ENCODE results near the gene SLC10A3. TPM values are rescaled to one million over a fixed set of nuclear protein-coding genes. Genes with fewer than 3 reads are reported as not detected.

Gene SLC10A3
- total RNA-seq, 8 experiments from 2014 or later: 5.2 to 20.3 (median 9.8) TPM

Other genes starting within 250 kb of the SLC10A3 start
- under 1 TPM in 4 of 8 experiments, not detected in 4; 0.09 to 0.31 (median 0.21) TPM for gene OPN1MW3, start 233.0 kb downstream of the SLC10A3 start, total RNA-seq
- not detected for gene TEX28, start 195.5 kb downstream of the SLC10A3 start, total RNA-seq
- gene TKTL1, start 194.8 kb downstream of the SLC10A3 start, total RNA-seq: 10 to 100 TPM in 1 of 8 experiments, 1 to 10 TPM in 4, not detected in 3; 1.2 to 13.5 (median 7.5) TPM
- 100 to 1,000 TPM; 108 to 602 (median 190) TPM for gene FLNA, start 116.0 kb downstream of the SLC10A3 start, total RNA-seq
- 10 to 100 TPM; 31.6 to 96.1 (median 64.8) TPM for gene EMD, start 111.3 kb downstream of the SLC10A3 start, total RNA-seq
- gene RPL10, start 92.3 kb downstream of the SLC10A3 start, total RNA-seq: 1,000 to 10,000 TPM; 1,839 to 5,261 (median 3,045) TPM
- gene DNASE1L1, start 81.4 kb downstream of the SLC10A3 start, total RNA-seq: 10 to 100 TPM in 5 of 8 experiments, 1 to 10 TPM in 3; 7.4 to 29.2 (median 10.9) TPM
- gene TAFAZZIN, start 79.1 kb downstream of the SLC10A3 start, total RNA-seq: 10 to 100 TPM in 7 of 8 experiments, 1 to 10 TPM in 1; 9.9 to 29.3 (median 16.6) TPM
- gene ATP6AP1, start 62.0 kb downstream of the SLC10A3 start, total RNA-seq: 100 to 1,000 TPM in 2 of 8 experiments, 10 to 100 TPM in 6; 67.6 to 164 (median 78.9) TPM
- gene GDI1, start 53.5 kb downstream of the SLC10A3 start, total RNA-seq: 100 to 1,000 TPM in 6 of 8 experiments, 10 to 100 TPM in 2; 59.0 to 379 (median 254) TPM
- 100 to 1,000 TPM in 1 of 8 experiments, 10 to 100 TPM in 7; 52.4 to 127 (median 74.5) TPM for gene FAM50A, start 46.5 kb downstream of the SLC10A3 start, total RNA-seq
- 10 to 100 TPM in 7 of 8 experiments, 1 to 10 TPM in 1; 8.6 to 38.0 (median 22.3) TPM for gene PLXNA3, start 32.3 kb downstream of the SLC10A3 start, total RNA-seq
- 10 to 100 TPM; 22.7 to 58.2 (median 33.9) TPM for gene LAGE3, start 11.3 kb downstream of the SLC10A3 start, total RNA-seq
- gene UBL4A, start 4.0 kb downstream of the SLC10A3 start, total RNA-seq: 10 to 100 TPM; 25.0 to 43.9 (median 30.1) TPM
- gene FAM3A, start 25.6 kb upstream of the SLC10A3 start, total RNA-seq: 10 to 100 TPM; 18.2 to 36.6 (median 22.6) TPM
- gene G6PD, start 56.2 kb upstream of the SLC10A3 start, total RNA-seq: 100 to 1,000 TPM in 3 of 8 experiments, 10 to 100 TPM in 5; 16.7 to 163 (median 27.6) TPM
- 10 to 100 TPM in 5 of 8 experiments, 1 to 10 TPM in 3; 5.4 to 22.9 (median 10.8) TPM for gene IKBKG, start 57.0 kb upstream of the SLC10A3 start, total RNA-seq
- not detected for gene CTAG1A, start 94.5 kb upstream of the SLC10A3 start, total RNA-seq
- gene CTAG1B, start 128.7 kb upstream of the SLC10A3 start, total RNA-seq: not detected
- gene CTAG2, start 162.9 kb upstream of the SLC10A3 start, total RNA-seq: under 1 TPM in 1 of 8 experiments, not detected in 7; 0.38 TPM

All from motor neuron (in vitro differentiated cells).